ENCODE data around the gene NCAM2.
"Not testable (repeated sequence)": the region's sequence is repeated elsewhere in the genome, so short reads cannot be mapped to it uniquely, and the experiment has no call there.

The NCAM2 gene

GRCh38 chr21:21345872-21346271 is 347.7 kb downstream of the NCAM2 start:
- DNase-seq = no peak

- DNase-seq = no peak
These were observed 368.1 kb downstream of the NCAM2 start for GRCh38 chr21:21366277-21366676.

- DNase-seq = no peak
These were observed 369.4 kb downstream of the NCAM2 start for GRCh38 chr21:21367583-21367982.

GRCh38 chr21:21373969-21374368 is 375.8 kb downstream of the NCAM2 start:
- DNase-seq = no peak

GRCh38 chr21:21383126-21383525 is 384.9 kb downstream of the NCAM2 start:
- DNase-seq = no peak

- no peak for DNase-seq
These were observed 386.8 kb downstream of the NCAM2 start for GRCh38 chr21:21384977-21385376.

GRCh38 chr21:21385404-21385803 is 387.2 kb downstream of the NCAM2 start:
- no peak for DNase-seq

GRCh38 chr21:21387916-21388315 is 389.7 kb downstream of the NCAM2 start:
- DNase-seq = no peak

GRCh38 chr21:21394064-21394463 is 395.9 kb downstream of the NCAM2 start:
- DNase-seq = no peak

GRCh38 chr21:21396424-21396823 is 398.2 kb downstream of the NCAM2 start:
- DNase-seq = peak in 1 of 2 donors; percentile 1

GRCh38 chr21:21397464-21397863 is 399.3 kb downstream of the NCAM2 start:
- no peak for DNase-seq

- no peak for DNase-seq
These were observed 403.2 kb downstream of the NCAM2 start for GRCh38 chr21:21401444-21401843.

GRCh38 chr21:21402187-21402586 is 404.0 kb downstream of the NCAM2 start:
- not testable (repeated sequence) for DNase-seq

GRCh38 chr21:21404261-21404660 is 406.1 kb downstream of the NCAM2 start:
- not testable (repeated sequence) for DNase-seq

- DNase-seq = no peak
These were observed 408.7 kb downstream of the NCAM2 start for GRCh38 chr21:21406921-21407320.

- no peak for DNase-seq
These were observed 413.9 kb downstream of the NCAM2 start for GRCh38 chr21:21412096-21412495.

- DNase-seq = no peak
These were observed 417.5 kb downstream of the NCAM2 start for GRCh38 chr21:21415741-21416140.

GRCh38 chr21:21434944-21435343 is 436.7 kb downstream of the NCAM2 start:
- DNase-seq = no peak

GRCh38 chr21:21436012-21436534 is 437.9 kb downstream of the NCAM2 start:
- DNase-seq = no peak

GRCh38 chr21:21439761-21440160 is 441.6 kb downstream of the NCAM2 start:
- no peak for DNase-seq

GRCh38 chr21:21457077-21457476 is 458.9 kb downstream of the NCAM2 start:
- DNase-seq = no peak

- no peak for DNase-seq
These were observed 460.0 kb downstream of the NCAM2 start for GRCh38 chr21:21458124-21458631.

GRCh38 chr21:21460979-21461378 is 462.8 kb downstream of the NCAM2 start:
- no peak for DNase-seq

GRCh38 chr21:21463456-21463855 is 465.2 kb downstream of the NCAM2 start:
- no peak for DNase-seq

- DNase-seq = no peak
These were observed 466.5 kb downstream of the NCAM2 start for GRCh38 chr21:21464684-21465083.

All from activated CD4-positive, alpha-beta T cell treated with anti-CD3 and anti-CD28 coated beads for 4 hours (primary cell).